Effector memory CD4-positive, alpha-beta T cell (primary cell): ENCODE data around the gene LCE3E.
"Not testable (repeated sequence)": the region's sequence is repeated elsewhere in the genome, so short reads cannot be mapped to it uniquely, and the experiment has no call there.

ENCODE experiments used
- DNase-seq, 3 donors: peaks; one replicate each; pipeline ENCODE4 v3.0.0-alpha.2; 2020
- H3K27ac ChIP-seq: 2 replicates; pipeline ENCODE4 v1.7.0; 2013; ENCODE audit warnings: mild to moderate bottlenecking, low read length, moderate library complexity; ENCODE audit not compliant: insufficient read depth, poor library complexity, severe bottlenecking
- H3K27me3 ChIP-seq: replicated peaks from 2 replicates; pipeline ENCODE4 v1.7.0; 2013; ENCODE audit warnings: mild to moderate bottlenecking, low read length; ENCODE audit not compliant: insufficient read depth, control insufficient read depth, poor library complexity, severe bottlenecking
- H3K36me3 ChIP-seq: 2 replicates; pipeline ENCODE4 v1.7.0; 2013; ENCODE audit warnings: mild to moderate bottlenecking, low read length, moderate library complexity; ENCODE audit not compliant: control insufficient read depth, insufficient read depth
- H3K4me1 ChIP-seq: 2 replicates; pipeline ENCODE4 v1.7.0; 2013; ENCODE audit warnings: low read length, mild to moderate bottlenecking; ENCODE audit not compliant: control insufficient read depth, insufficient read depth, poor library complexity, severe bottlenecking
- H3K4me3 ChIP-seq: 2 replicates; pipeline ENCODE4 v1.7.0; 2013; ENCODE audit warnings: low read length, low read depth, mild to moderate bottlenecking; ENCODE audit not compliant: insufficient read depth, poor library complexity, severe bottlenecking
- H3K9me3 ChIP-seq: 2 replicates; pipeline ENCODE4 v1.7.0; 2013; ENCODE audit warnings: mild to moderate bottlenecking, low read length, moderate library complexity; ENCODE audit not compliant: control insufficient read depth
- total RNA-seq, 3 donors: gene quantifications; one replicate each; lab custom pipeline; 2026; lab: John Stamatoyannopoulos, UW

Gene LCE3E
- 0 reads per million in 3 donors for total RNA-seq

DNA sequence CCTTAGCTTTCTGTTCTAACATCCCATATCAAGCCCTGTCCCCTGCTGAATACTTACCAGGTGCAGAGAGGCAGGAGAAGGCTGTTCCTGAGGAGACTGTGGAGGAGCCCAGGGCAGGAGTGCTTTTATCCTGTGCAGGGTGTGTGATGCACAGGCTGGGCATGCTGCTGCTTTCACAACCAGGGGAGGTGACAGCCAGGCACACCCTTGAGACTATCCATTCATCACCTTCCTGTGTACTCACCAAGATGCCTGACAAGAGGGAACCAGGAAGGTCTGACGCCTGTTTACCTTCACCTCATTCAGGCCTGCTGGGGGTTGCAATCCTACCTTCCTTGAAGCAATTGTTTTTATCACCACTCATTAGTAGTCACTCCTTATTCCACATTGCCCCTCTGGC lies at the start of gene LCE3E:
LCE3E (minus strand) TSS at position 100 of the 400 bp plus-strand sequence. CDS start 572 bp downstream, outside the sequence.
- no peak within 1 kb of the TSS for H3K27ac ChIP-seq
- no peaks in the 10 kb centered on the region for H3K27me3 ChIP-seq
- H3K36me3 ChIP-seq, result no peaks in the 10 kb centered on the region
- H3K9me3 ChIP-seq, result no peaks in the 10 kb centered on the region
- DNase-seq, result no peak
- H3K4me1 ChIP-seq, result no peaks in the 10 kb centered on the region
- no peak within 1 kb of the TSS for H3K4me3 ChIP-seq

GRCh38 chr1:152613511-152613910 lies 46.9 kb upstream of the LCE3E start, which contains the start of gene LCE3B:
Gene LCE3B, plus strand, starts transcription at chr1:152613811. Its CDS starts 0 bp downstream, at chr1:152613811.
- no peaks in the 10 kb centered on the region for H3K9me3 ChIP-seq
- DNase-seq, result no peak
- no peaks in the 10 kb centered on the region for H3K36me3 ChIP-seq
- no peak within 1 kb of the TSS for H3K27ac ChIP-seq
- H3K4me1 ChIP-seq, result no peaks in the 10 kb centered on the region
- H3K27me3 ChIP-seq, result no peaks in the 10 kb centered on the region
- no peak within 1 kb of the TSS for H3K4me3 ChIP-seq

- DNase-seq, result no peak
- Histone ChIP-seq H3K9me3 (no peaks in the 10 kb centered on the region), H3K4me1 (no peaks in the 10 kb centered on the region), H3K4me3 (no peak within 1 kb of the TSS), H3K27ac (no peak within 1 kb of the TSS), H3K27me3 (no peaks in the 10 kb centered on the region), H3K36me3 (no peaks in the 10 kb centered on the region)
Measured at GRCh38 chr1:152599934-152600333, 33.4 kb upstream of the LCE3E start, which contains the start of gene LCE3C. Gene LCE3C, plus strand, starts transcription at chr1:152600234. Its CDS starts 498 bp downstream, at chr1:152600732.

- Histone ChIP-seq H3K9me3 (no peaks in the 10 kb centered on the region), H3K4me3 (no peak overlapping the region), H3K27me3 (no peaks in the 10 kb centered on the region), H3K36me3 (no peaks in the 10 kb centered on the region), H3K4me1 (no peaks in the 10 kb centered on the region), H3K27ac (no peak overlapping the region)
- no peak for DNase-seq
Measured at GRCh38 chr1:152596986-152597385, 30.4 kb upstream of the LCE3E start.

DNA sequence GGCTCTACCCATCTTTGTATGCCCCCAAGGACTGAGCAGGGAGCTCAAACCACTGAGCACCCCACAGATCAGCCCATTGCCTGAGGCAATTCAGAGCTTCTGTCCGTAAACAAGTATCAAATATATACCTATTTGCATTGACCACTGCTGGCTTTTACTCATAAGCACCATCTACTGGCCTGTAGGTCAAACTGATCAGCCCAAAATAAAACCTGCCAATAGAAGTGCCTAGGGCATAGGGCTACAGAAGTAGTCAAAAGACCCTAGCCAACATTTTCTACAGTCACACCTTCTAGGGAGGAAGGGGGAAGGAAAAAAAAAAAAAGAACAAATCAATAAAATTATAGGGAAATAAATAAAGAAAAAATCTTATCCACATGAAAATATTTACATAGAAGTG lies 19.0 kb upstream of the LCE3E start:
- H3K27ac ChIP-seq, result no peak overlapping the region
- DNase-seq, result no peak
- H3K4me3 ChIP-seq, result no peak overlapping the region
- H3K4me1 ChIP-seq, result no peaks in the 10 kb centered on the region
- no peaks in the 10 kb centered on the region for H3K9me3 ChIP-seq
- no peaks in the 10 kb centered on the region for H3K36me3 ChIP-seq
- no peaks in the 10 kb centered on the region for H3K27me3 ChIP-seq

DNA sequence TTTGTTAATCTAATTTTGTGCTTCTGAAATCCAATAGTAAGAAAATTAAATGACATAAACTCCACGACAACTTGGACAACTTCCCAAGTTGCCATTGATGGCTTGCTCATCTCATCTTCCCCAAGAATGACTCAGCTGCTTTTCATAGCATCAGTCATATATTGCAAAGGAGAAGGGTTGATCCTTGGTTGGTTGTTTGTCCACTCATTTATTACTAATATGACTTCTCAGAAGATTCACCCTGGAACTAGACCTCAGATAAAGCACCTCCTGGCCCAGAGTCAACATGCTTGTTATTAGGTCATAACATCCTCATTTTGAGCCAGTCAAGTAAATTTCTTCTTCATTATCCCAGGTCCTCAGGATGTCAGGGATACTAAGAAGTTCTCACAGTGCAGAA lies 16.1 kb upstream of the LCE3E start:
- no peak overlapping the region for H3K27ac ChIP-seq
- no peaks in the 10 kb centered on the region for H3K27me3 ChIP-seq
- no peaks in the 10 kb centered on the region for H3K36me3 ChIP-seq
- H3K4me3 ChIP-seq, result no peak overlapping the region
- H3K4me1 ChIP-seq, result no peaks in the 10 kb centered on the region
- no peak for DNase-seq
- H3K9me3 ChIP-seq, result no peaks in the 10 kb centered on the region

DNA sequence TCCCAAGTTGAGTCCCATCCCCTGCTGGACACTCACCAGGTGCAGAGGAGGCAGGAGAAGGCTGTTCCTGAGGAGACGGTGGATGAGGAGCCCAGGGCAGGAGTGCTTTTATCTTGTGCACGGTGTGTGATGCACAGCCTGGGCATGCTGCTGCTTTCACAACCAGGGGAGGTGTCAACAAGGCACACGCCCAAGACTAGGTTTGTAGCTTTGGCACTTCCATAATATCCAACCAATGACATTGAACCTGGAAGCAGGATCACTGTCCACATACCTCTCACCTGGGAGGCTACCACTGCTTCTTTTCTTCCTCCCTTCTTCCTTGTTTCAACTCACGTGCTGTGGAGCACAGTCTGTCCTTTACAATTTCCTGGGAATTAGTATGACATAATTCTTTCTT lies 13.9 kb upstream of the LCE3E start, which contains the start of gene LCE3D:
LCE3D (minus strand) TSS at position 84 of the 400 bp plus-strand sequence. CDS start 580 bp downstream, outside the sequence.
- Histone ChIP-seq H3K4me1 (no peaks in the 10 kb centered on the region), H3K27me3 (no peaks in the 10 kb centered on the region), H3K4me3 (no peak within 1 kb of the TSS), H3K36me3 (no peaks in the 10 kb centered on the region), H3K27ac (no peak within 1 kb of the TSS), H3K9me3 (no peaks in the 10 kb centered on the region)
- no peak for DNase-seq

DNA sequence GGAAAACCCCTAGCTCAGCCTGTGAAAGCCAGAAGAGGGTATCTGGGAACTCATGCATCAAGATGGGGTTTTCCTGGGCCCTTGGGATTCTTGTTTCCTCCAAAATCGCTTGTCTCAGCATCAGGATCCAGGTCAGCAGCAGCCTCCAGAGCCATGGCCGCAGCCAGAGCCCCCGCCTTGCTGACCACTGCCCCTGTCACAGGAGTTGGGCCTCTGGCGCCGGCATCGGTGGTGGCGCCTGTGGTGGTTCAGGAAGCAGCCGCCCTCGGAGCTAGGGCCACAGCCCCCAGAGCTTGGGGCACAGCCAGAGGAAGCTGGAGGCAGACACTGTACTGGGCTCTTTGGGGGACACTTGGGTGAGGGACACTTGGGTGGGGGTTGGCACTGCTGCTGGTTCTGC lies 12.9 kb upstream of the LCE3E start:
- not testable (repeated sequence) for H3K27me3 ChIP-seq, DNase-seq, H3K27ac ChIP-seq, H3K36me3 ChIP-seq, H3K4me3 ChIP-seq, H3K4me1 ChIP-seq, H3K9me3 ChIP-seq

GRCh38 chr1:152577168-152577567 lies 10.6 kb upstream of the LCE3E start:
- DNase-seq, result no peak
- Histone ChIP-seq H3K9me3 (no peaks in the 10 kb centered on the region), H3K27ac (no peak overlapping the region), H3K27me3 (peaks cover 4% of the 10 kb centered on the region), H3K4me3 (no peak overlapping the region), H3K36me3 (no peaks in the 10 kb centered on the region), H3K4me1 (no peaks in the 10 kb centered on the region)

- no peaks in the 10 kb centered on the region for H3K36me3 ChIP-seq
- H3K9me3 ChIP-seq, result no peaks in the 10 kb centered on the region
- no peaks in the 10 kb centered on the region for H3K4me1 ChIP-seq
- no peak overlapping the region for H3K27ac ChIP-seq
- H3K27me3 ChIP-seq, result no peaks in the 10 kb centered on the region
- no peak overlapping the region for H3K4me3 ChIP-seq
- DNase-seq, result no peak
Measured at GRCh38 chr1:152565535-152566215, 905 bp downstream of the LCE3E start.
